ENCODE results near the gene ISL2. TPM values are rescaled to one million over a fixed set of nuclear protein-coding genes. Genes with fewer than 3 reads are reported as not detected.

The ISL2 gene
- 0.58 and 3.6 TPM in 2 replicates for total RNA-seq

DNA sequence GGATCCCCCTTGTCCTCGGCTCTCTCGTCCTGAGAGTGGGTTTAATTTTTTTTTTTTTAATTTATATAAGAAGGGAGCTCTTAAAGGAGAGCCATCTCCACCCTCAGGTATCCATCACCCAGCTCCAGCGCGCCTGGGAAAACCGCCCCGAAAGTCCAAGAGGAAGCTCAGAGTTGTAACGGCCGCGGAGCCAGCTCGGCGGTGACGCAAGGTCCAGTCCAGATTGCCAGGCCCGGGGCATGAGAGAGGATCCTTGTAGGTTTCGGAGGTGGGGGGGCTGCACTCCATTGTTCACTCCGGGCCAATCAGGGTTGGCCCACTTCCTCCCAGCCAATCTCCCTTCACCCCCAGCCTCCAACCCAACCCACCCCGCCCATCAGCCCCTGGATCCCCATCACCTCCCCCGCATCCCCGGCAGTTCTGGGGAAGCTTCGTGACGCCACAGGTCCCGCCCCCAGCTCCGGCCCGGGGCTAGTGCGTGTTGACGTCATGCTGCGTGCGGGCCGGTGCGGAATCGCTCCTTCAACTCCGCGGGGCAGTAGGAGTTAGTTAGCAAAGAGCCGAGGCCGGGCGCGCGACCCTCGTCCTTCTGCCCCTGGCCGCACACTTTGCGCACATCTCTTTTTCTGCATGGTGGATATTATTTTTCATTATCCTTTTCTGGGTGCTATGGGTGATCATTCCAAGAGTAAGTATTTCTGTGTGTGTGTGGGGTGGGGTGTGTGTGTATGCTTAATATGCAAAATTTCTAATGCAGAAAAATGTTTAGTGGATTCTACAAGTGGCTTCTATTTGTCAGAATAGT lies at the start of gene ISL2:
TSS of gene ISL2 (plus strand) at position 520 of the 805 bp plus-strand sequence. CDS start at position 631, 111 bp downstream.

DNA sequence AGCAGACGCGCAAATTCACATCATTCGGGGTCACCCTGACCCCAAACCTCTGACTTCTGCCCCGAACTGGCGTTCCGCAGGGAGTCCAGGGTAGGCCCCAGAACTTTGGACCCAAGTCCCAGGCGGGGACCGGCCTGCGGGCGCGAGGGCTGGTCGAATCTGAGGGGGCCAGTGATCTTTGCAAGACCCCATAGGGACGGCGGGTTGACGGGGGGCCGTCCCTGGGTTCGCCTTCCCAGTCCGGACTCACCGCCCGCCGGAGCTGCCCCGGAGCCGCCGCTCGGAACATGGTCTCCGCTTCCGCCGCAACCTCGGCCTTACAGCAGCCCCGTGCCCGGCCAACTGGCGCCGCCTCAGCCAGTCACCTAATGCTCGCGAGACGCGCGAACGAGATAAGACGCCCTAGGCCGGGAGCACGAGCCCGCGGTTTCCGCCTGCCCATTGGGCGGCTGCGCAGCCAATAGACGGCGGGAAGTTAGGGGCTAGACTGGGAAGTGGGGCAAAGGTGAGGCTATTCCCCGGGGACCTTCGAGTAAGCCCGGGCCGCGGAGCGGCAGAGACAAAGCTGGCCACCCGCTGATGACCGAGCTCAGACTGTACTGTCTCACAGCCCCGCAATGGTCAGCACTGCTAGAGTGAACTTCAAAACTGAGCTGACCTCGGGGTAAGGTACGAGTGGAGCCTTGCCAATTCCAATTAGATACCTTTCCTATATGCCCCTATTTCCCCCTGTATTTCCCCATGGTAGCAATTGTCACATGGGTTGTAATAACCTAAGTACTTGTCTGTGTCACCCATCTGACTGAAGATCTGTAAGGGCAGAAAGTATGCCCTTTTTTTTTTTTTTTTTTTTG lies 25.2 kb upstream of the ISL2 start, which contains the start of gene ETFA:
TSS of gene ETFA (minus strand) at position 370 of the 854 bp plus-strand sequence. CDS start at position 289, 81 bp downstream.

Other genes with a start within 250 kb of the ISL2 start
- gene ETFA, start 25.3 kb upstream of the ISL2 start, total RNA-seq: 133 and 142 TPM in 2 replicates

Measured in smooth muscle cell of trachea (primary cell).